ENCODE results near the gene TMED5. TPM values are rescaled to one million over a fixed set of nuclear protein-coding genes. Genes with fewer than 3 reads are reported as not detected.

Gene TMED5
- total and polyA plus RNA-seq, 12 donors = 8.5 to 181 (median 85.7) TPM

DNA sequence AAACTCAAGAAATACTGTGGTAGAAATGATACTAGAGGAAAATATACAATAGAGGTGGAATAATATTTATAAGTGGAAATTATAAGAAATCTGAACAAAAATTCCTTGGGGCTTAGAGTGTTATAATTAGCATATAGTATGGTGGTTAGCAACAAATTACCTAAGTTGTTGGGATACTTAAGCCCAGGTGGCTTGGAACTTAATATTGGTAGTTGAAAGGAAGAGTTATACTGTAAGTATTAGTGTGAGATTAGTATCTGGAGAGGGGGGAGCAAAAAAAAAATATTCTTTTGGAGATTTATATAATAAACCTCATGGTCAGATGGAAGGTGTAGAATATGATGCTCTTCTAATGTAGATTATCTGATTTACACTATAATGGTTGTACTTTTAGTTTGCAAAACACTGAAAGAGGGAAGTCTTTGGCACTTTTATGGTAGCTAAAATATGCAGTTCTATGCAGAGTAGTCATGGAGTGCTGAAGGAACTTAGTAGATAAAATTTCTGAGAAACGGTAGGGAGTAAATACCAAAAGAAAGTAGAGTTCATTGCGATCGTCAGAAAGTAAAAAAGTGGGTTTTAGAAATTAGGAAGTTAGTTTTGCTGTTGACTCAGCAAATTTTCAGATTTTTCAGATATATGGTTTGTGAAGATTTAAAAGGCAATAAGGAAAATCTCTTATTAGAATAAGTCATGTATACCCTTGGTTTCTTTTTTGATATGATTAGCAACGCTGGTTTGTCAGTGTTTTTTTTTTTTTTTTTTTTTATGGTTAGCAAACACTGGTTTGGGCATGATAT lies 55.5 kb downstream of the TMED5 start:
- no peak for TF ChIP-seq POLR2A (IDR thresholded peaks at IDR 0.05)
- TF ChIP-seq, protein P1, sequence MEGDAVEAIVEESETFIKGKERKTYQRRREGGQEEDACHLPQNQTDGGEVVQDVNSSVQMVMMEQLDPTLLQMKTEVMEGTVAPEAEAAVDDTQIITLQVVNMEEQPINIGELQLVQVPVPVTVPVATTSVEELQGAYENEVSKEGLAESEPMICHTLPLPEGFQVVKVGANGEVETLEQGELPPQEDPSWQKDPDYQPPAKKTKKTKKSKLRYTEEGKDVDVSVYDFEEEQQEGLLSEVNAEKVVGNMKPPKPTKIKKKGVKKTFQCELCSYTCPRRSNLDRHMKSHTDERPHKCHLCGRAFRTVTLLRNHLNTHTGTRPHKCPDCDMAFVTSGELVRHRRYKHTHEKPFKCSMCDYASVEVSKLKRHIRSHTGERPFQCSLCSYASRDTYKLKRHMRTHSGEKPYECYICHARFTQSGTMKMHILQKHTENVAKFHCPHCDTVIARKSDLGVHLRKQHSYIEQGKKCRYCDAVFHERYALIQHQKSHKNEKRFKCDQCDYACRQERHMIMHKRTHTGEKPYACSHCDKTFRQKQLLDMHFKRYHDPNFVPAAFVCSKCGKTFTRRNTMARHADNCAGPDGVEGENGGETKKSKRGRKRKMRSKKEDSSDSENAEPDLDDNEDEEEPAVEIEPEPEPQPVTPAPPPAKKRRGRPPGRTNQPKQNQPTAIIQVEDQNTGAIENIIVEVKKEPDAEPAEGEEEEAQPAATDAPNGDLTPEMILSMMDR (IDR thresholded peaks at IDR 0.05) = no peak
- H3K36me3 ChIP-seq (replicated peaks in 1 of 2) = peaks cover 0 to 7% of the 10 kb centered on the region in 2 donors
- H3K9me3 ChIP-seq (replicated peaks in 1 of 3) = no peaks in the 10 kb centered on the region
- intact Hi-C loops (cut with DNase I) = no loop called here
- H3K4me3 ChIP-seq = no peak overlapping the region
- H3K27ac ChIP-seq = no peak overlapping the region
- 71 to 77% (median 74%) methylated on average over 4 of the region's 4 CpGs for WGBS, 4 donors
- DNase-seq = no peak
- peaks cover 4 to 10% of the 10 kb centered on the region in 2 donors for H3K4me1 ChIP-seq (replicated peaks in 1 of 2)
- H3K27me3 ChIP-seq = no peaks in the 10 kb centered on the region

DNA sequence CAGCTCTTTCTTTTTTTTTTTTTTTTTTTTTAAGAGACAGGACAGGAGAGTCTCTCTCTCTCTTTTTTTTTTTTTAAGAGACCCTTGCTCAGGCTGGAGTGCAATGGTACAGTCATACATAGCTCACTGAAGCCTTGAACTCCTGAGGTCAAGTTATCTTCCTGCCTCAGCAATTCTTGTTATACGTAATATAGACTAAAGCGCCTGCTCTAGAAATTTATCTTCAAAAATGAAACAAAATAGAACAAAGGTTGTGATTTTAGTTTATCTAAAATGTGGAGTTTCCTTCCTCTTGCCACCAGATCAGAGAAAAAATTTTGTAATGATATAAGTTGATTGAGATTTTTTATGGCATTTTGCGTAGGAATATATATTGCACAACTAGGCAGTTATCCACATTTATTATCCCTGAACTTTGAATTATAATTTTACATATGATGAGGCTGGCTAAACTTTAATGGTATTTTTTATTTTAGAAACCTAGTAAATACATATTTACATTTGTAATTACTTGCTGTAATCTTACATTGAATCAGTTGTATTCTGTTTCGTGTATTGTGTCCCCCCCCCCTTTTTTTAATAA lies 56.9 kb downstream of the TMED5 start:
- Histone ChIP-seq H3K36me3 (replicated peaks in 1 of 2) (peaks cover 0 to 14% of the 10 kb centered on the region in 2 donors), H3K4me1 (replicated peaks in 1 of 2) (peaks cover 4 to 10% of the 10 kb centered on the region in 2 donors), H3K9me3 (replicated peaks in 1 of 3) (no peaks in the 10 kb centered on the region), H3K27me3 (no peaks in the 10 kb centered on the region), H3K4me3 (no peak overlapping the region), H3K27ac (no peak overlapping the region)
- TF ChIP-seq POLR2A (IDR thresholded peaks at IDR 0.05) = no peak
- TF ChIP-seq, protein P1 (IDR thresholded peaks at IDR 0.05) = no peak
- 64 to 77% (median 71%) methylated on average over 4 of the region's 4 CpGs for WGBS, 4 donors
- DNase-seq = no peak
- intact Hi-C loops (cut with DNase I) = no loop called here

DNA sequence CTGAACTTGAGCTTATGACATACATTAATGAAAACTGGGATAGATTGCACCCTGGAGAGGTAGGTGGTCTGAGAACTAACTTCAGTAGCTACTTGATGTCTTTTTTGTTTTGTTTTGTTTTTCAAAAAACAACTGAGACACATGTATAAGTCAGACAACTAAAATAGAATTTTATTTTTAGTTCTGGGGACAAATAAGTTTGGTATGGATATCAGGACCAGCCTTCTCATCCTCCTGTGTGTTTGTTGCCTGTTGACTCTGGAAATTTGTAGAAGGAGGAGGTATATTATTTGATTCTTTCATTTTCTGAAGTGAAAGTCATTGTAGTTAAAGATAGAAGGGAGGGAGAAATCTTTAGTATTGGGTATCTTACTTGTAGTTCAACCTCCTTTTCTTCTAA lies 59.6 kb downstream of the TMED5 start:
- TF ChIP-seq POLR2A (IDR thresholded peaks at IDR 0.05) = no peak
- intact Hi-C loops (cut with DNase I) = no loop called here
- Histone ChIP-seq H3K36me3 (replicated peaks in 1 of 2) (peaks cover 0 to 28% of the 10 kb centered on the region in 2 donors), H3K4me3 (no peak overlapping the region), H3K27me3 (no peaks in the 10 kb centered on the region), H3K27ac (no peak overlapping the region), H3K4me1 (replicated peaks in 1 of 2) (peaks cover 3 to 8% of the 10 kb centered on the region in 2 donors), H3K9me3 (replicated peaks in 1 of 3) (no peaks in the 10 kb centered on the region)
- DNase-seq = no peak

DNA sequence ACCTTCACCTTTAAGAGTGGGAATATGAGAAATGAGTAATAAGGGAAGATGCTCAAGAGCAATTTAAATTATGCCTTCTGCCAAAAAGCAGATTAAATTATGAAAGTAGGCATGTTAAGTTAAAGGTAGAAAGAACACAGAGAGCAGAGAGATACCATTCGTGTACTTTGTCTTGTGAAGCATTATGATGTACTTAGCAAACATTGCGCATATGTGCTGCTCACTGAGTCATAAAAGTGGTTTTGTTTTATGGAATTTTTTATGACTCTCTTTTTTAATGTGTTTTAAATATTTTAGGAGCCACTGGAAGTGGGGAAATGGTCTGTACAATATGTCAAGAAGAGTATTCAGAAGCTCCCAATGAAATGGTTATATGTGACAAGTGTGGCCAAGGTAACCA lies 65.8 kb downstream of the TMED5 start:
- no peak for DNase-seq
- intact Hi-C loops (cut with DNase I) = no loop called here
- H3K36me3 ChIP-seq (replicated peaks in 1 of 2) = peaks cover 0 to 25% of the 10 kb centered on the region in 2 donors
- no peak for TF ChIP-seq POLR2A (IDR thresholded peaks at IDR 0.05)
- TF ChIP-seq, protein P1 (IDR thresholded peaks at IDR 0.05) = no peak
- 93 to 98% (median 95%) methylated on average over 2 of the region's 2 CpGs for WGBS, 4 donors
- H3K27me3 ChIP-seq = no peaks in the 10 kb centered on the region
- no peak overlapping the region for H3K4me3 ChIP-seq
- H3K4me1 ChIP-seq (replicated peaks in 1 of 2) = peaks cover 17 to 22% of the 10 kb centered on the region in 2 donors
- H3K27ac ChIP-seq = no peak overlapping the region
- H3K9me3 ChIP-seq (replicated peaks in 1 of 3) = no peaks in the 10 kb centered on the region
